AG09319 (cell line): ENCODE measurements around the gene HSF2BP.

Experiments
- DNase-seq: peaks from one replicate; pipeline ENCODE4 v3.0.0-alpha.2; 2010; ENCODE audit warnings: low read depth; ENCODE audit errors: extremely low read depth
- CTCF ChIP-seq: IDR thresholded peaks from 2 replicates; pipeline ENCODE4 v1.5.1; 2011; ENCODE audit warnings: low read depth, mild to moderate bottlenecking, inconsistent platforms, low read length, moderate library complexity

Gene HSF2BP

GRCh38 chr21:43646550-43647260, 12.6 kb downstream of the HSF2BP start:
- peak; percentile 75 for DNase-seq
- TF ChIP-seq CTCF = peak; percentile 99

DNA sequence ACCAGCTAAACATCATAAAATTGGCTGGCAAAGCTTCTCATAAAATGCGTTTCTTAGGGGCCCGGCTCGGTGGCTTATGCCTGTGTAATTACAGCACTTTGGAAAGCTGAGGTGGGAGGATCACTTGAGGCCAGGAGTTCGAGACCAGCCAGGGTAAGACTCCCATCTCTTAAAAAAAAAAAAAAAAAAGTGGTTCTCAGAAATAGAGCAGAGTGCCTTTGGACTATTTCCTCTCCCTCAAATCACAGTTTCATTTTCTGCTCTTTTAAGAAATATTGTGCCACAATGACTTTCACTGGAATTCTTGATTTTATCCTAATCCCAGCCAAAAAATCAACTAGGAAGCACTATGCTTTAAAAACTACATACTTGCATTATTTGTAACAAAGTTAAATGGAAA, 13.3 kb downstream of the HSF2BP start:
- DNase-seq = no peak
- no peak for TF ChIP-seq CTCF

GRCh38 chr21:43645136-43645891, 14.0 kb downstream of the HSF2BP start:
- no peak for DNase-seq
- peak; percentile 71 for TF ChIP-seq CTCF

- TF ChIP-seq CTCF = no peak
These were observed 14.7 kb downstream of the HSF2BP start for GRCh38 chr21:43644609-43645008.

DNA sequence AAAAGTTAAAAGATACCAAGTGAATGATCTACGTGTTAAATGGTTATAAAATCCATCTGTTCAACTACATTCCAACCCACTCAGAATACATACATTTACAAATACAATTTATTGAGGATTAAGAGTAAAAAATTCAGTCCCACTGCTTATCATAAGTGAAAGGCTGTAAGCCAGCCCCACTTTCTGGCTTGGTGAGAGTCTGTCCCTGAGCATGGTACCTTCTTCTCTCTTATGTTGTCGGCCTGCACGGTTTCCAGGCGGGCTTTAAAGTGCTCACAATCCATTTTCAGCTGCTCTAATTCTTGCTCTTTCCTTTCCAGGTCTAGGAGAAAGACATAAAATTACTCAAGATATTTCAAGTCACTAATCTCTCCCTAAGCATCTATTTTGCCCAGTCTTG, 15.2 kb downstream of the HSF2BP start:
- no peak for TF ChIP-seq CTCF
- DNase-seq = no peak

More at GRCh38 chr21:43644609-43645008, 14.7 kb downstream of the HSF2BP start:
- no peak for DNase-seq

GRCh38 chr21:43643193-43643592, 16.1 kb downstream of the HSF2BP start:
- no peak for TF ChIP-seq CTCF
- DNase-seq = no peak

DNA sequence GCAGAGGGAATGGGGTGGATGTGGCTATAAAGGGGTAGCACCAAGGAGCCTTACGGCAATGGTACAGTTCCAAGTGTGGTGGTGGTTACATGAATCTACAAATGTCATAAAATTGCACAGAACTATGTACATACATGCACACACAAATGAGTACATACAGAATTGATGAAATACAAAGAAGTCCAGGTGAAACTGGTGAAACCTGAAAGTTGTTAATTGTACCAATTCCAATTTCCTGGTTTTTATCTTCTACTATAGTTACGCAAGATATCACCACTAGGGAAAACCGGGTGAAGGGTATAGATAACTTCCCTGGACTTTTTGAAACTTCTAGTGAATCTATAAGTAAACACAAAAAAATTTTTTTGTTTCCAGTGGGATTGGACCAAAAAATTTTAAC, 18.9 kb downstream of the HSF2BP start:
- DNase-seq = no peak
- no peak for TF ChIP-seq CTCF
